Stimulated activated CD4-positive, alpha-beta T cell treated with anti-CD3 and anti-CD28 coated beads, TNF-alpha, amount 100 ng/mL, for 48 hours (primary cell): ENCODE data around the gene OIP5.
"Not testable (repeated sequence)": the region's sequence is repeated elsewhere in the genome, so short reads cannot be mapped to it uniquely, and the experiment has no call there.

Experiments used
- DNase-seq, 3 donors: peaks; one replicate each; pipeline ENCODE4 v3.0.0-alpha.2; 2020; ENCODE audit warnings: low read depth in 3 of 3

Gene OIP5

DNA sequence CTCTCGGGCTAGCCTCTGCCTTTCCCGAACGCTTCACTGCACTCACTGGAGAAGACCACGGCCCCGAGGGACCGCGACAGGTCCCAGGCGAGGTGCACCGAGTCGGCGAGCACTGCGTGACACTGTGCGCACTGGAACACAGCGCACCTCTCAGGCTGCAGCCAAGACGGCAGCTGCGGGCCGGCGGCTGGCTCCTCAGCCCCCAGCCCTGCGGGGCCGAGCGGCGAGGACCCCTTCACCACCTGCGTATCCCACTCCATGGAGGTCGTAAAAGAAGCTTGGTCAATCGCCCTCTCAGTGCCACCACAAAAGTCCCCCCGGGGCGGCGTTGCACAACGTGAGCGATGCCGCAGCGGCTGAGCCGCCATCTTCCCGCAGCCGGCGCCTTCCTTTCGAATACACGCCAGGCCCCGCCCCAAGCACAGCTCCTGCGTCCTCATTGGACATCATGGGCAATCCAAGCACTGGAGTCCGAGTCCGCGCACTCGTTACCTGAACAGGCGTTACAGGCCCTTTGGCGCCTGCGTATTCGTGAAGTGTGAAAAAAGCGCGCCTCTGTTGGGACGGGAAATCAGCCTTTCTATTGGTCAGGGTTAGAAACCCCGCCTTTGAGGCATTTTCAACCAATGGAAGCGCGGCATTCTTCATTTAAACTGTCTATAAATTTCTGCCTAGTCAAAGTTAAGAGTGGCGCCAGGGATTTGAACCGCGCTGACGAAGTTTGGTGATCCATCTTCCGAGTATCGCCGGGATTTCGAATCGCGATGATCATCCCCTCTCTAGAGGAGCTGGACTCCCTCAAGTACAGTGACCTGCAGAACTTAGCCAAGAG lies at the start of gene OIP5, which contains the start of gene NUSAP1:
Gene OIP5, minus strand, starts transcription at position 398 of the 832 bp plus-strand sequence. Its CDS starts 30 bp downstream, at position 368.
Gene NUSAP1, plus strand, starts transcription at position 688 of the 832 bp plus-strand sequence. Its CDS starts 77 bp downstream, at position 765.
- peak; percentile 96 to 99 (median 97) for DNase-seq

DNA sequence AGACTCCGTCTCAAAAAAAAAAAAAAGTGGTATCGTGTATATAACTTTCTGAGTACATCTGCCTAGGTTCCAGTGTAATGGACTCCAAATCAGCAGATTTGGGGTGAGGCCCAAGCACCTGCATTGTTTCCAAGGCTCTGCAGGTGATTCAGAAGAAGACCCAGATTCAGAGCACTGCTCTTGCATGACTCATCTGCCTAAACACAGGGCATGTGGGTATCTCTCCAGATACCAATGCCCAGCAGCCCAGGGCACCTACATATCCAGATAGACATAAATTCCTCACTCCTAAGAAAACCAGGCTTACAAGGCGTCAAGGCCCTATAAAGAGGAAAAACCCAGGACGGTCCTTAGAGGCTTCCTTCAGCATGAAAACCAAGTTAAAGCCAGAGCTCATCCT lies 45.6 kb upstream of the OIP5 start:
- no peak for DNase-seq

DNA sequence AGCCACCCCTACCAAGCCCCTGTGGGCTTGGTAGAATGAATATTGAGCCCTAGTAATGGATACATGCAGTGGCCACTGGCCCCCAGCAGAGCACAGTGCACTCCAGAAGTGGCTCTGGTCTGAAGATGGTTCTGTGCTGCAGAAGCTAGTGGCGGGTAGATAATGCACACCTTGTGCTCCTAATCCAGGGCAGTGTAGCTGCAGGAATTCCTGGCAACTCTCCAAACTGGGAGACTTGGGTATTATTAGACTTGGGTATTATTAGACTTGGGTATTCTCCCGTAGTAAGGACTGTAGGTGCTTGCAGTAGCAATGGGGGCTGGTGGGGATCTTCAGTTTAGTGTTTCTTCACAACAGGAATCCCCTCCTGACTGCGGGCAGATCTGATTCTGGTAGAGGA lies 35.0 kb upstream of the OIP5 start:
- DNase-seq: no peak

DNA sequence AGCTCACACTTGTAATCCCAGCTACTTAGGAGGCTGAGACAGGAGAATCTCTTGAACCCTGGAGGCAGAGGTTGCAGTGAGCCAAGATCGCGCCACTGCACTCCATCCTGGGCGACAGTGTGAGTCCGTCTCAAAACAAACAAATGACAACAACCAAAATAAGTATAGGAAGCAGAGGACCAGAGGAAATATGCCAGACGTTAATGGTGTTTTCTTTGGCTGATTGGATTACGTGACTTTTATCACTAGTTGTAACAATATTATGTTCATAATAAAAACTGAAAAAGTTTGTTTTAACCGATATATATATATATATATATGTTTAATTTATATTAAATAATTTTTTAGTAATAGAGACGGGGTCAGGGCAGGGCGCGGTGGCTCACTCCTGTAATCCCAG lies 22.0 kb upstream of the OIP5 start:
- DNase-seq: no peak

DNA sequence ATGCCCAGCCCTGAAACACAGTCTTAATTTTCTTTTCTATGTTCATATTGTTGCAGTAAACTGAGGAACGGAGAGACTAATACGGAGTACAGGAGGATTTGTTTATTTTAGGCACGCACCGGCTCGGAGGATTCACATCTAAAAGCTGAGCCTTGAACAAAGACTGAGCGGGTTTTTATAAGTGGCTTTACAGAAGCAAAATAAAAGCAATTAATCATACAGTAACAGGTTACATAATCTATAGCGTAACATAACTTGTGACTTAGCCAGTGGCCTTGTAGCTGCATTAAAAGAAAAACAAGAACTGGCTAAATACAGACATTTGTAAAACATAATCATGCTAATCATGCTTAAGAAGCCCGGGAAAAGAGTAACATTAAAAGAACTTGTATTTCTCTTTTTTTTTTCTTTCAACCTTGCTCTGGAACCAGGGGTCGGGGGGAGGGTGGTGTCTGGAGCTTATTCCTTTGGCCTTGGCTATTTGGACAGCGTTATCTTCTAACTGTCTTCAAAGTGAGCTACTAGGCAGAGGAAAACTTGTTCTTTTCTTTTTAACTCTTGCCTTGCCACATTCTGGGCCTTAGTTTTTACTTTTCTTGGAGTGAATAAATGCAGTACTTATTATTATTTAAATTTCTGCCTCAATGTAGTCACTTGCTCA lies 17.8 kb upstream of the OIP5 start:
- DNase-seq: no peak

DNA sequence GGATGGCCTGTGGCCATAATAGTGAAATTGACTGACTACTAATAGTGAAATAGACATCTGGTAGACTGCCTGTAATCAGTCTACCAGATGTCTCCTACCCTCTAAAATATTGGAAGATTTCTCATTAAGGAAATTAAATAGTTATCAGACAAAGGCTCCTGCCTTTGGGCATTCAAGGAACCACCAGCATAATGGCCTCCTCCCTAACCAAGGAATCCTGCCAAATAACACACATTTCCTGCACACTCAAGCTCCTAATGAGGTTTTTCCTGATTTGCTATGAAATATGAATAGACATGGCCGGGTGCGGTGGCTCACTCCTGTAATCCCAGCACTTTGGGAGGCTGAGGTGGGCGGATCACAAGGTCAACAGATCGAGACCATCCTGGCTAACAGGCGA lies 14.8 kb upstream of the OIP5 start:
- DNase-seq: no peak

DNA sequence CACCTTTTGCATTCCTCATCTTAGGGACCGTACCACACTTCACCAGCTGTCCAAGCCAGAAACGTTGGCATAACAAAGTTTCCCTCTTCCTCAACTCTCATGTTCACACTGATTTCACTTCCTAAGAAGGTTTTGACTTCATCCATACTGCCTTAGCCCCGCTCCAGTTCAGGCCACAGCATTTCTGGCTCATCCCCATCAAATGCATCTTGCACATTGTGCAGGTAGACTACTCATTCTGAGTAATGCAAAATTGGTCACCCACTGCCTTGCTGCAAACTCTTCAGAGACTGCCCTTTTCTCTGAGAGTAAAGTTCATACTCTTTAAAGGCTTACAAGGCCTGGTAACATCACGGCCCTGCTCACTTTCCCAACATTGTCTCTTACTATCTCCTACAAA lies 9.1 kb upstream of the OIP5 start:
- no peak for DNase-seq

DNA sequence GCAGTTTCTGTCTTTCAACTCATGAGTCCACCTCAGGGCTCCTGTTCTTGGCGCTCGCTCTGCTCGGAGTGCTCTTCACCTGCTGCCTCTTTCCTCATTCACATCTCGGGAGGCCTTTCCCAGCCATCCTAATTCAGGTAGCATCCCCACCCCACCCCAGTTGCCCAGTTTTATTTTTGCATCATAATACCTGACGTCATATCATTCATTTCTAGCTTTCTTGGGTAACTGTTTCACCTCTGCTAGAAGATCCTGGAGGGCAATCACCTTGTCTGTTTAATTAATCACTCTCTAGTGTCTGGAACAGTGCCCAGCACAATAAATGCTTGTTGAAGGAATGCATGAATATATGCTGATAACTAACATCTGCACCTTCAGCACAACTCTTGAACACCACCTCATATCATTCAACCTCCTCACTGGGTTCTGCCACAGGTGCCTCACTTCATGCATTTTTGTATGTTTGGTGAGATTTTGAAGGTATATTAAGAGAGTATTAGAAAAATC lies 7.9 kb upstream of the OIP5 start:
- no peak for DNase-seq

DNA sequence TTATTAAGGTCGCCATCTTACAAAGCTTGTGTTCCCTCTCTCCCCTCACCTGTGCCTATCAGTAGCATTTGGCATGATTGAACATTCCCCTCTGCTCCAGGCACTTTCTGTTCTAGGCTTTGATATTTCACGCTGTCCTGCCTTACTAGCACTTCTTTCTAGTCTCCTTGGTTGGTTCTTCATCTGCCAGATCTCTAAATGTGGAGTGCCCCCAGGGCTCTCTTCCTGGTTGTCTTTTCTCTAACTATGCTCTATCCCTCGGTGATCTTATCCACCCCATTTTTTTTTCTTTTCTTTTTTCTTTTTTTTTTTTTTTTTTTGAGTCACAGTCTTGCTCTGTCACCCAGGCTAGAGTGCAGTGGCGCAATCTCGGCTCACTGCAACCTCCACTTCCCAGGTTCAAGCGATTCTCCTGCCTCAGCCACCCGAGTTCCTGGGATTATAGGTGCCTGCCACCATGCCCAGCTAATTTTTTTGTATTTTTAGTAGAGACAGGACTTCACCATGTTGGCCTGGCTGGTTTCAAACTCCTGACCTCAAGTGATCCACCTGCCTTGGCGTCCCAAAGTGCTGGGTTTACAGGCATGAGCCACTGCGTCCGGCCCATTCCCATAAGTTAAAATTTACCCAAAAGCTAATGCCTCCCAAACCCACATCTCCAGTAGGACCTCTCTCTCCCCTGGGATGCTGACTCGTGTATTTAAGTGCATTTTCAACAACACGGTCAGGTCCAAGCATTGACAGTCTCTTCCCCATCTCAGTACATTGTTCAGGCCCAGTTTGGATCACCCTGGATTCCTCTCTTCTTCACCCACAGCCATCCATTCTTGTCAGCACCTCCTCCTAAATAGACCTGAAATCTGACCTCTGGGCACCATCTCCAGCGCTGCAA lies 5.5 kb upstream of the OIP5 start:
- DNase-seq: no peak

DNA sequence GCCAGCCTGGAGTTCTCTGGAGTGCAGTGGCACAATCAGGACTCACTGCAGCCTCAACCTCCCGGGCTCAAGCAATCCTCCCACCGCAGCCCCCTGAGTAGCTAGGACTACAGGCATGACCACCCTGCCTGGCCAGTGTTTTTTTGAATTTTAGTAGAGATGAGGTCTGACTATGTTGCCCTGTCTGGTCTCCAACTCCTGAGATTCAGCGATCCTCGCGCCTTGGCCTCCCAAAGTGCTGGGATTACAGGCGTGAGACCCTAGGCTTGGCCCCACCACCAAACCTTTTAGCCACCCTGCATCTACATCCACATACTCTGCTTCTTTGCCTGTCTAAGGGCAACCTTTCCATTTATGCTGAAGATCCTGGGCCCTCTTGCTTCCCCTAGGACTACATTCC lies 4.7 kb upstream of the OIP5 start:
- no peak for DNase-seq

DNA sequence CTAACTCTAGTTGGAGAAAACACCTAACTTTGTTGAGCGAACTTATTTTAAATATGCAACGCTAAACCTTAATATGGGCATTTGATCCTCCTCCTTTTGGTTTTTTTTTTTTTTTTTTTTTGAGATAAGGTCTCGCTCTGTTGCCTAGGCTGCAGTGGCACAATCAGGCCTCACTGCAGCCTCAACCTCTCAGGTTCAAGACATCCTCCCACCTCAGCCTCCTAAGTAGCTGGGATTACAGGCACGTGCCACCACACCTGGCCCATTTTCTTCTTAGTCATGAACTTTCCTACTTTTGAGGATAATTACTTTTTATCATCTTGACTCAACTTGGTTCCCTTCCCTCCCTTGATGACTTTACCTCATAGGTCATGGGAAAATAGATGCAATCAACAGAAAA lies 4.2 kb upstream of the OIP5 start:
- no peak for DNase-seq

DNA sequence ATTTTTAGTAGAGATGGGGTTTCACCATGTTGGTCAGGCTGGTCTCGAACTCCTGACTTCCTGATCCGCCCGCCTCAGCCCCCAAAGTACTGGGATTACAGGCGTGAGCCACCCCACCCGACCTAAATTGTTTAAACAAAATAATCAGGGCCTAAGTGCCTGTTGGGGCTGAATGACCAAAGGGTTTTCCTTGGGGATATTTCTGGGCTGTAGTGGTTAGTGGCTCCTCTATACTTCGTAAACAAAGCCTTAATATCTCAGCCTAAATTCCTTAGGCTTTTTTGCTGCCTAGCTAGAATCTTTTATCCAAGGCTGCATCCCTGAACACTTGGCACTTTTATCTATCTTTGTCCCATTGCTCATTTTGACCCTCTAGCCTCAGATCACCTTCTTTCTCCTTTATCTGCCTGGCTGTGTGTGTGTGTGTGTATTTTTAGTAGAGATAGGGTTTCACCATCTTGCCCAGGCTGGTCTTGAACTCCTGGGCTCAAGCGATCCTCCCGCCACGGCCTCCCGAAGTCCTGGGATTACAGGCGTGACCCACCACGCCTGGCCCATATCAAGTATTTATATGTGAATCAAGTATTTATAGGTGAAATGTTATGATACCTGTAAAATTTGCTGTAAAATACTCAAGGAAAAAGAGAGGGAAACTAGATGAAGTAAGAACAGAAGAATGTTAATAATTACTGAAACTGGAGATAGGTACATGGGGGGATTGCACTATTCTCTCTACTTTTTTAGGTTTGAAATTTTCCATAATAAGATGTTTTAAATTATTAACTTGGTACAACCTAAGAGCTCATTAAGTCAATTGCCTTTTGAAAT lies 2.1 kb upstream of the OIP5 start:
- no peak for DNase-seq

DNA sequence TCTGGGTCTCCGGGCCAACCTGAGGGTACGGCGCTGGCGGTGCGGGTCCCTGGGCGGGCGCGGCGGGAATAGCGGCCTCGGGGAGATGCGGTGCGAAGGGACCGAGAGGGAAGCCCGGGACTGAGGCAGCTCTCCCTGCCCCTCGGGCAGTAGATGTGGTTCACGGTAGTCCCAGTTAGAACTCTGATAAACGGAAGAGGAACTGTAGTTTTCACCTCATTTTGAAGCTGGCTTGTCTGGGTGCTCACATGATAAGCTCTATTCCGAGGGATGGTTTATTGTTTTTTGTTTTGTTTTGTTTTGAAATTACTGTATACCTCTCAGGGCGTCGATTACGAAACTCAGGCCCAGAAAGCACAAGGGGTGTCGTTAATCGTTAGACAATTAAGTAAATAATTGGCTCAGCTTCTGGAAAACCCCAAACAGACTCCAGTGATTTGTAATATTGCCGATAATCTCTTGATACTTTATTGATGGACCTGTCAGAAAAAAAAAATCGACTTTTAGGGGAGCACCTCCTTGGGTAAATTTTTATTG lies 703 bp upstream of the OIP5 start:
- DNase-seq: no peak

DNA sequence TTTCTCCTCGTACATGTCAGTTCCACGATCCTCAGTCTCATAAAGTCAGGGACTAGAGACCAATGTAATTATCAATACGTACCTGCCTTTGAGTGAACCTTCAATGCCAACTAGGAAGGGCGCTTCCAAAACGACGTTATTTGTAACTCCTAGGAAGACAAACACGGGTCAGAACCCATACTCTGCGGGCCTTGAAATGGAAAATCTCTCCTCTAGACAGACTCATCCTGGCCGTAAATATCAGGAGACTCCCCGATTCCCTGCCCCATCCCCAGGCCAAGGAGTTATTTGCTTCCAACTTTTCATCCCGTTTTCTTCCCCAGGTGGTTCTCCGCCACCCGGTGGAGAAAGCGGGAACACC lies 578 bp downstream of the OIP5 start:
- no peak for DNase-seq

DNA sequence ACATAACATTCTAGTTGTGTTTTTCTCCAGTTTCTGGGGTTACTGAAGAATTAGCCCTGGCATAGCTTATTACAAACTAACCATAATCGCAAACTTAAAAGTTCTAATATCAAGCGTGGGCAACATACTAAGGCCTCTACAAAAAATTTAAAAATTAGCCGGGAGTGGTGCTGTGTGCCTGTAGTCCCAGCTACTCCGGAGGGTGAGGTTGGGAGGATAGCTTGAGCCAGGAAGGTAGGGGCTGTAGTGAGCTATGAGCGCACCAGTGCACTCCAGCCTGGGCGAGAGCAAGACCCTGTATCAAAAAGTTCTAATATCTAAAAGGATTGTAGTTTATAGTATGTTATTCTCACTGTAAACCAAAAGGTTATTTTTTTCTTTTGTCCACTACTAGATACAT lies 1.1 kb downstream of the OIP5 start:
- DNase-seq: no peak

DNA sequence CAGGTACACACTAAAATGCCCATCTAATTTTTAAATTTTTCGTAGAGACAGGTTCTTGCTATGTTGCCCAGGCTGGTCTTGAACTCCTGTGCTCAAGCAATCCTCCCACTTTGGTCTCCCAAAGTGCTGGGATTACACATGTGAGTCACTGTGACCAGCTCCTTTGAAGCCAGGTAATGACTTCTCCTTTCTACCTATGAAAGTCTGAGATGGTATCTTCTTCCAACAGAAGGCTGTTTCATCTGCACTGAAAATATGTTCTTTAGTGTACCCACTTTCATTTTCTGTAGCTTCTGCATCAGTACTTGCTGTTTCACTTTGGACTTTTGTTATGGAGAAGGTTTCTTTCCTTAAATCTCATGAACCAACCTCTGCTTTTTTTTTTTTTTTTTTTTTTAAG lies 8.8 kb downstream of the OIP5 start:
- no peak for DNase-seq

DNA sequence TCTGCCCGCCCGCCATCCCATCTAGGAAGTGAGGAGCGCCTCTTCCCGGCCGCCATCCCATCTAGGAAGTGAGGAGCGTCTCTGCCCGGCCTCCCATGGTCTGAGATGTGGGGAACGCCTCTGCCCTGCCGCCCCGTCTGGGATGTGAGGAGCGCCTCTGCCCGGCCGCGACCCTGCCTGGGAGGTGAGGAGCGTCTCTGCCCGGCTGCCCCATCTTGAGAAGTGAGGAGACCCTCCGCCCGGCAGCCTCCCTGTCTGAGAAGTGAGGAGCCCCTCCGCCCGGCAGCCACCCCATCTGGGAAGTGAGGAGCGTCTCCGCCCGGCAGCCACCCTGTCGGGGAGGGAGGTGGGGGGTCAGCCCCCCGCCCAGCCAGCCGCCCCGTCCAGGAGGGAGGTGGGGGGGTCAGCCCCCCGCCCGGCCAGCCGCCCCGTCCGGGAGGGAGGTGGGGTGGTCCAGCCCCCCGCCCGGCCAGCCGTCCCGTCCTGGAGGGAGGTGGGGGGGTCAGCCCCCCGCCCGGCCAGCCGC lies 11.5 kb downstream of the OIP5 start:
- not testable (repeated sequence) for DNase-seq

DNA sequence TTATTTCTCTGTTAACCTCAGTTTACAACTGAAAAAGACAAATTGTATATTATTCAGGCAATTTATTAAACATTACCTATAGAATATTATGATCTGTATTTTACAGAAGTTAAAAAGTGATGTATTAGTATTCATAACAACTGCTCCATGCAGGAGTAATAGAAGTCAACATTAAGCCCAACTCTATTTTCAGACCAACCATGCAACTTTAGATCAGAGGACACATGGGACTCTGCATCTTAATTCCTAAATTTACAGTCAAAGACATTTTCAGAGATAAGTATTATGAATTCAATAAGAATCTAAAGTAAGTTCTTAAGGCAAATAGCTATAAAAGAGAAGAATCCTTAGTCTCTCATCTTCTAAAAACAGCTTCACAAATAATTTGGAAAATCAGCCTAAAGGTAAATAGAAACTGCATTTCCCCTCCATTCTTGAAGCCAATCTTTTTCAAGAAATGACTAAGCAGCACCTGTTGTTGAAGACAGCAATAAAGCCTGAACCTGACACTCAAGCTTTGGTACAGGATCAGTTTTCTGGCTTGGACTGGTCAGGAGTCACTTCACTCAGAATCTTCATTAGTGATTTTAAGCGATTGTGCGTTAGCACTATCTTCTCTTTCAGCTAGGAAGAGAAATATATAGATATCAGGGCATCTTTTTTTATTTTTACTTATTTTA lies 23.0 kb downstream of the OIP5 start:
- DNase-seq: no peak

DNA sequence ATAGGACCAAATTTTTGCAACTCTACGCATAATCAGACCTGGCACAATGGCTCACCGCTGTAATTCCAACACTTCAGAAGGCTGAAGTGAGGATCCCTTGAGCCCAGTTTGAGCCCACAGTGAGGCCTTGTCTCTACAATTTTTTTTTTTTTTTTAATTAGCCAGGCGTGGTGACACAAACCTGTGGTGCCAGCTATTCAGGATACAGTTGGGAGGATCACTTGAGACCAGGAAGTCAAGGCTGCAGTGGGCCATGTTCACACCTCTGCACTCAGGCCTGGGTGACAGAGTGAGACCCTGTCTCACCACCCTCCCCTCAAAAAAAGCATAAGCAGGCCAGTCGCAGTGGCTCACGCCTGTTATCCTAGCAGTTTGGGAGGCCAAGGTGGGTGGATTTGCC lies 24.7 kb downstream of the OIP5 start:
- no peak for DNase-seq

DNA sequence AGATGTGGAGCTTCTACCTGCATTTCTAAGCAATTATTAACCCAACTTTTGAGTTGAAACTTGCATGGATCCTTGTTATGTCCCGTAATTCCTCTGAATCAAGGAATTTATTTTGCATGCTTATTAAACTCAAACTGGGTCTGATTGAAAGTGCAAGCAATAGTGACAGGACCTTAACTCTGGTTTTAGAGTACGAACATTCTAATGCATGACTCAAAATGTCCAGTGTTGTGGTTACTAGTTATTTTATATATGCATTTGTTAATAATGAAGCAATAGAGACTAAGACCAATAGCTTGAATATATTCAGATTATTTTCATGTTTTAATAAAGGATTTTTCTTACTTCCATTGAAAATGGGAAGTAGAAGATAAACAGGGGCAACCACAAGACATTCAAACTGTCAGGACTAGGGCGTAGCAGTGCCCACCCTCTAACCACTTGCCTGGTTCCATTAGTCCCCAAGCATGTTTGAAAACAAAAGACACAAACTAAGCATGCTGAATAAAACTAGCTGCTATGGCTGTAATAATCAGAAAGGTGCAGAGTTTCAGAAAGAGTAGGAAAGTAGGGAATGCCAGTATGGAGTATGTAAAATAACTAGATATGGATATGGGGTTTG lies 28.1 kb downstream of the OIP5 start:
- DNase-seq: no peak
